A549 treated with Mapracorat at 1 μM for 4 hours (cell line): ENCODE data around the gene CYREN. TPM values are rescaled to one million over a fixed set of nuclear protein-coding genes. Genes with fewer than 3 reads are reported as not detected.

Experiments
- total RNA-seq: library from RNA; stranded (reverse); fragments of 200-300 nt; extraction: Qiagen RNA extraction; gene quantifications from 5 replicates; pipeline ENCODE4 v1.2.3, GENCODE V29; 2022

CYREN gene
- 68.5 to 86.1 TPM (median 79.1 TPM) in 5 replicates for total RNA-seq

DNA sequence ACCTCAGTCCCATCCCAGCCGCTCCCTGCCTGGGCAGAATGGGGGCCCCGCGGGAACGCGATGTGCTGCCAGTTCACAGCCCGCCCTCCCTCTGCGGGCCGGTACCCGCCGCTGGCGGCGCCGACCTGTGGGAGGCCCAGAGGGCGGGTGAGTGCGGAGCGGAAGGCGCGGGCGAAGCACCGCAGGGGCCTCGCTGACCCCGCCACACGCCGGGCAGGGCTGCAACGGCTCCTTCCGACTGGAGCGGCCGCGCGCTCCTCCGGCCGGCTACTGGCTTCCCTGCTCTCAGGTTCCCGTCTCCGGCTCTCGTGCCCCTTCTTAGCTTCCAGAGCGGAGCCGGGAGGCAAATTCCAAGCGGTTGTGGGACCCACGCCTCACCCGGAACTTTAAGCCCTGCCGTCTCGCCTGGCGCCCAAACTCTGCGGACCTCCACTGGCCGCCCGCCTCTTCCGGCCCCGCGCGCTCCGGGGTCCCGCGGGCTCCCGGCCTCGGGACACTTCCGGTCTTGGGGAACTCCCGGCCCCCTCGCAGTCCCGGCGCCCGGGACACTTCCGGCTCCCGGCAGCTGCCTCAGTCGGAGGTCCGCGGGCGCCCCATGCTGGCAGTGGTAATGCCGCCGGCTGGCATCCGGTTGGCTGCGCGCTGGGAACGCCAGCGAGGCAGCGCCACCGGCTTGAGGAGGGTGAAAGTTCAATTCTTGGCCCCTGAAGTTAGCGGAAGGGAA lies at the start of gene CYREN:
CYREN (minus strand) TSS at position 434 of the 724 bp plus-strand sequence. CDS start 1,785 bp downstream, outside the sequence.

GRCh38 chr7:135211179-135211945 lies 40.9 kb upstream of the CYREN start, which contains the start of gene WDR91:
Gene WDR91 (minus strand): TSS chr7:135211526. CDS start chr7:135211502, 24 bp downstream.

GRCh38 chr7:135147899-135148721 lies 22.4 kb downstream of the CYREN start, which contains the start of gene TMEM140:
Gene TMEM140 (plus strand): TSS chr7:135148072. CDS start chr7:135164442, 16,370 bp downstream.

Other genes with a start within 250 kb of the CYREN start
- 0.59 to 1.9 TPM (median 1.5 TPM) in 5 replicates for gene AGBL3, start 184.2 kb downstream of the CYREN start, total RNA-seq
- 0.95 to 1.2 TPM (median 1.0 TPM) in 5 replicates for gene TMEM140, start 22.6 kb downstream of the CYREN start, total RNA-seq
- gene WDR91, start 40.8 kb upstream of the CYREN start, total RNA-seq = 6.1 to 8.0 TPM (median 7.5 TPM) in 5 replicates
- gene STRA8, start 63.1 kb upstream of the CYREN start, total RNA-seq = not detected in 5 replicates